HG02798 (cell line): Measurements from ENCODE around the gene PTBP1.
"Not testable (repeated sequence)": the region's sequence is repeated elsewhere in the genome, so short reads cannot be mapped to it uniquely, and the experiment has no call there.

Experiments
- ATAC-seq: cut with Tn5 transposase; IDR thresholded peaks from one replicate; pipeline ENCODE4 v1.9.1; 2021; ENCODE audit warnings: mild to moderate bottlenecking; ENCODE audit not compliant: unreplicated experiment, poor library complexity

The PTBP1 gene

DNA sequence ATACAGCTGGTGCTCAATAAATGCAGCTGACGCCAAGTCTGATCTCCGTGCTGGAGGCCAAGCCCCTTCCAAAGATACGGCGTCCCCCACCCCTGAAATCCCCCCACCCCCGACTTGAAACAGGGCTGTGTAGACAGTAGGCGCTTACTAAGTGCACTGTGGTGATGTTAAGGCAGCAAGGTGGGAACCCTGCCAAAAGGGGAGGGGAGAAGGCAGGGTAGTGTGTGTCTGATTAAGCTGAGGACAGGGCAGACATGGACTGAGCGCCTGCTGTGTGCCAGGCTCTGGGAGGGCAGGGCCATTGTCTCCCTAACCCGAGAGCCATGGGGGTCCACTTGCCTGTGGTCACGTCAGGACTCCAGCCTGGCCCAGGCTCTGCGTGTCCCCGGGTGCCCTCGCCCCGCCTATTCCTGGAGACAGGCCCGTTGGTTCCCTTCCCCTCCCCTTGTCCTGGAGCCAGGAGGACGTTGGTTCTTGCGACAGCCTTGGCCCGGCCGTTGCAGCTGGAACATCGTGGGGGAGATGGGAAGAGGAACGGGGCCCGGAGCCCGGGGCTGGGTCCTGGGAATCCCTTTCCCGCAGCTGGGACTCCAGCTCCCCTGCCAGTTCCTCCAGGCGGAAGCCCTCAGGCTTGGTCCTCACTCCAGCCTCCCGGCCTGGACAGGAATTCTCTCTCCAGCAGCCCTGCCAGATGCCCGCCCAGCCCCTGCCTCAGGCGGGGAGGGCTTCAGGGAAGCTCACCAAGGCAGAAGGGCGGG lies 53.1 kb downstream of the PTBP1 start:
- ATAC-seq: no peak

DNA sequence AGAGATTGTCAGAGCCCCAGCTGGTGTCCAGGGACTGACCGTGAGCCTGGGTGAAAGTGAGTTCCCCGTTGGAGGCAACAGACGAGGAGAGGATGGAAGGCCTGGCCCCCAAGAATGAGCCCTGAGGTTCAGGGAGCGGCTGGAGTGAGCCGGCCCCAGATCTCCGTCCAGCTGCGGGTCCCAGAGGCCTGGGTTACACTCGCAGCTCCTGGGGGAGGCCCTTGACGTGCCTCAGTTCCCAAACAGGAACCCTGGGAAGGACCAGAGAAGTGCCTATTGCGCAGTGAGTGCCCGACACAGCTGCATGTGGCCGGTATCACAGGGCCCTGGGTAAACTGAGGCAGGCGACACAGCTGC lies 53.7 kb downstream of the PTBP1 start:
- no peak for ATAC-seq

DNA sequence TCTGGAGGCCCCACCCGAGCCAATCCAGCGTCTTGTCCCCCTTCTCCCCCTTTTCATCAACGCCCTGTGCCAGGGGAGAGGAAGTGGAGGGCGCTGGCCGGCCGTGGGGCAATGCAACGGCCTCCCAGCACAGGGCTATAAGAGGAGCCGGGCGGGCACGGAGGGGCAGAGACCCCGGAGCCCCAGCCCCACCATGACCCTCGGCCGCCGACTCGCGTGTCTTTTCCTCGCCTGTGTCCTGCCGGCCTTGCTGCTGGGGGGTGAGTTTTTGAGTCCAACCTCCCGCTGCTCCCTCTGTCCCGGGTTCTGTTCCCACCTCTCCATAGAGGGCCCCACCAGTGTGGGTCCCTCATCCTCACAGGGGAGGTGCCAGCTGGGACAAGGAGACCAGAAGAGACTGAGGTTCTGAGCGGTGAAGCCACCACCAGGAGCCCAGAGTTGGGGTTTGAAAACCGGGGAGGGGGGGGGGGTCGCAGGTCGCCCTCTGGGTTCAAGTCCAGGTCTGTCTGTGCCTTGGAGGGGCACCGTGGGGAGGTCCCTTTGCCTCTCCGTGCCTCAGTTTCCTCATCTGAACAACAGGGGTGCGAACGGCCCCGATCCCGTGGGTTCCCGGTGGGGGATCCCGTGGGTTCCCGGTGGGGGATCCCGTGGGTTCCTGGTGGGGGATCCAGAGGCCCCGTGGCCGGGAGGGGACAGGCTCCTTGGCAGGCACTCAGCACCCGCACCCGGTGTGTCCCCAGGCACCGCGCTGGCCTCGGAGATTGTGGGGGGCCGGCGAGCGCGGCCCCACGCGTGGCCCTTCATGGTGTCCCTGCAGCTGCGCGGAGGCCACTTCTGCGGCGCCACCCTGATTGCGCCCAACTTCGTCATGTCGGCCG lies 55.1 kb downstream of the PTBP1 start, which contains the start of gene ELANE:
Gene ELANE, plus strand, starts transcription at position 168 of the 878 bp plus-strand sequence. Its CDS starts 26 bp downstream, at position 194.
- ATAC-seq: no peak

DNA sequence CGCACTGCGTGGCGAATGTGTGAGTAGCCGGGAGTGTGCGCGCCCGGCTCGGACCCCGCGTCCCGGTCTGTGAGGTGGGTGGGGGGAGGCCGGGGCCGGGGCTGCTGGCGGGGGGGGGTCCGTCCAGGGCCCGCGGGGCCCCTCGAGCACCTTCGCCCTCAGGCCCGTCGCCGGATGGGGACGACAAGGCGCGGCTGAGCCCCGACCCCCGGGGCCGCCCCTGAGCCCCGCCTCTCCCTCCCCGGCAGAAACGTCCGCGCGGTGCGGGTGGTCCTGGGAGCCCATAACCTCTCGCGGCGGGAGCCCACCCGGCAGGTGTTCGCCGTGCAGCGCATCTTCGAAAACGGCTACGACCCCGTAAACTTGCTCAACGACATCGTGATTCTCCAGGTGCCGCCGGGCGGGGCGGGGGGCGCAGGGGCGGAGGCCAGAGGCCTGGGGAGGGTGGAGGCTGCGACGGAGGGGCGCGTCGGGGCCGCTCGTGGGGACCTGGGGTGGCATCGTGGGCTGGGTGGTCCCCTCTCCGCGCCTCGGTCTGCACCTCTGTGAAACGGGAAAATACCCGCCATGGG lies 55.8 kb downstream of the PTBP1 start:
- no peak for ATAC-seq

DNA sequence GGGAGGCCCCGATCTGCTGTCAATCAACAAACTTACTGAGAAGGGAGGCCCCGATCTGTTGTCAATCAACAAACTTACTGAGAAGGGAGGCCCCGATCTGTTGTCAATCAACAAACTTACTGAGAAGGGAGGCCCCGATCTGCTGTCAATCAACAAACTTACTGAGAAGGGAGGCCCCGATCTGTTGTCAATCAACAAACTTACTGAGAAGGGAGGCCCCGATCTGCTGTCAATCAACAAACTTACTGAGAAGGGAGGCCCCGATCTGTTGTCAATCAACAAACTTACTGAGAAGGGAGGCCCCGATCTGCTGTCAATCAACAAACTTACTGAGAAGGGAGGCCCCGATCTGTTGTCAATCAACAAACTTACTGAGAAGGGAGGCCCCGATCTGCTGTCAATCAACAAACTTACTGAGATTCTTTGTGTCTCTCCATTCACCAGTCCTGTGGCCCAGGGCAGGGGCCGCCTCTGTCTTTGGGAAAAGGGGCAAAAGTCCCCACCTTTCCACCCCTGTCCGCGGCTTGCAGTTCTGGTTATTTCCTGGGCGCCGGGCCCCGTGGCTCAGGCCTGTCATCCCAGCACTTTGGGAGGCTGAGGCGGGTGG lies 56.5 kb downstream of the PTBP1 start:
- not testable (repeated sequence) for ATAC-seq

DNA sequence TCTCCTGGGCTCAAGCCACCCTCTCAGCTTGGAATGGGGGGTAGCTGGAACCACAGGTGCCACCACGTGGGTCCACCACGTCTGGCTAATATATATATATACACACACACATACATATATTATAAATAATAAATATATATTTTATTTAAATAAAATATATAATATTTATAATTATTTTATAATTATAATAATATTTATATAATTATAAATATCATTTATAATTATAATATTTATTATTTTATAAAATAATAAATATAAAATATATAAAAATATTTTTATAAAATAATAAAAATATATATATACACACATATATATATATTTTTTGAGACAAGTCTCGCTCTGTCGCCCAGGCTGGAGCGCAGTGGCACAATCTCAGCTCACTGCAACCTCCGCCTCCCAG lies 57.3 kb downstream of the PTBP1 start:
- no peak for ATAC-seq

DNA sequence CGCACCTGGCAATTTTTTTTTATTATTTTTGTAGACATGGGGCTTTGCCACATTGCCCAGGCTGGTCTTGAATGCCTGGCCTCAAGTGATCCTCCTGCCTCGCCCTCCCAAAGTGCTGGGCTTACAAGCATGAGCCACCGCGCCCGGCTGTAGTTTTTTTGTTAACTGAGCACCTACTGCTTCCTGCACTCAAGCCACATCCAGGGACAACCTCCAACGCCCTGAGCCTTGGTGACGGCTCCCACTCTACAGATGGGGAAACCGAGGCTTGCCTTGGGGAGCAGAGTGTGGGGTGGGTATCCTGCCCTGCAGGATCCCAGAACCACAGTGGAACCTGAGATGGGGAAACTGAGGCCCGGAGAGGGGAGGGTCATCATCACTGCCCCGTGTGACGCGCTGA lies 57.9 kb downstream of the PTBP1 start:
- ATAC-seq: no peak

DNA sequence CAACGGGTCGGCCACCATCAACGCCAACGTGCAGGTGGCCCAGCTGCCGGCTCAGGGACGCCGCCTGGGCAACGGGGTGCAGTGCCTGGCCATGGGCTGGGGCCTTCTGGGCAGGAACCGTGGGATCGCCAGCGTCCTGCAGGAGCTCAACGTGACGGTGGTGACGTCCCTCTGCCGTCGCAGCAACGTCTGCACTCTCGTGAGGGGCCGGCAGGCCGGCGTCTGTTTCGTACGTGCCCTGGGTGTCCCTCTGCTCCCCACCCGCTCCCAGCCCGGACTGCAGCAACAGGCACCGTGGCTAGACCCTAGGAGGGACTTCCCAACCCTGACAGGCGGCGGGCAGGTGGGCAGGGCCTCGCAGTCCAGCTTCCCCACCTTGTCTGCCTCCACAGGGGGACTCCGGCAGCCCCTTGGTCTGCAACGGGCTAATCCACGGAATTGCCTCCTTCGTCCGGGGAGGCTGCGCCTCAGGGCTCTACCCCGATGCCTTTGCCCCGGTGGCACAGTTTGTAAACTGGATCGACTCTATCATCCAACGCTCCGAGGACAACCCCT lies 58.4 kb downstream of the PTBP1 start:
- no peak for ATAC-seq

DNA sequence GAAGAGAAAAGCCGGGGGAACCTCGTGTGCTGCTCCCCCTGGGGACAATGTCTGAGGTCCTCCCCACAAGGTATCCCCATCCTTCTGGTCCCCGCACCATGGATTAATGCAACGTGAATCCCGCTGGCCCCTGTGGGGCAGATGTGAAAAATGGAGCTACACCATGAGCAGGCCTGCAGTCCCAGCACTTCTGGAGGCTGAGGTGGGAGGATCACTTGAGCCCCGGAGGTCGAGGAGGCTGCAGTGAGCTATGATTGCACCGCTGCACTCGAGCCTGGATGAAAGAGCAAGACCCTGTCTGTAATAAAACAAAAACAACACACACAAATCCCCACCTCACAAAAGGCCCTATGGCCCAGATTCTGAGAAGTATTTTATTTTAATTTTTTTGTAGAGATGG lies 61.0 kb downstream of the PTBP1 start:
- no peak for ATAC-seq

DNA sequence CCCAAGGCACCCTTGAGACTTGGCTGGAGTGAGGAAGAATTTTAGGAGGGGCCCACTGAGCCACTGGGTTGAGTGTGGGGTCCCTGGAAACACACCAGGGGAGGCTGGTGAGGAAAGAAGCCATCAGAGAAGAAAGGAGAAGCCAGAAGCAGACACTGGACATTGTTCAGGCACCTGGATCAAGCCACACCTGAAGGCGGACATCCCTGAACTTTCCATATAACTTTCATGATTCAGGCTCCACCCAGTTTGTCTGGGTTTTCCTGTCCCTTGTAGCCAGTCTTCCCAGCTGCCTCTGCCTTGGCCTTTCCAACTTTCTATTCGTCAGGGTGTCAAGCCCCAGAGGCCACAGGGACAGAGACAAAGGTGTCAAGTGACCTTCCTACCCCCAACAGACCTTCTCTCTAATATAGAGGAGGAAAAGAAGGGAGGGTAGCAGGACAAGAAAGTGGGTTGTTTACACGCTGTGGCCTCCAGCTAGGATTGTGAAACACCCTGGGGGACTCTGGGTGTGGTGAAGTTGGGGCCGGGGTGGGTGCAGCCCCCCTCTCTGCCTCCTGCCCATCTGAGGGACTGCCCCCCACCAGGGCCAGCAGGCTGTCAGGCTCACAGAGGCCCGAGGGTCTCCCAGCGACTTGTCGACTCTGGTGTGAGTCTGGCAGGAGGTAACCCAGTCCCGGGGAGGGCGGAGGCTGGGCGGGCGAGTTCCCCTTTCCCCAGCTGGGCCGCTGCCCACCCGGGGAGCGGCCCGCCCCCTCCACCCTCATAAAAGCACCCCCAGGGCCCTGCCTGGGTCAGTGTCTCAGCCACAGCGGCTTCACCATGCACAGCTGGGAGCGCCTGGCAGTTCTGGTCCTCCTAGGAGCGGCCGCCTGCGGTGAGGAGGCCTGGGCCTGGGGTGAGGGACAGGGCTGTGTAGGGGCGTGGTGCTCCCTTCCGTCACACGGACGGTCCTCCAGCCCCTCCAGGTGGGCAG lies 61.9 kb downstream of the PTBP1 start, which contains the start of gene CFD:
Gene CFD, plus strand, starts transcription at position 797 of the 976 bp plus-strand sequence. Its CDS starts 26 bp downstream, at position 823.
- no peak for ATAC-seq

DNA sequence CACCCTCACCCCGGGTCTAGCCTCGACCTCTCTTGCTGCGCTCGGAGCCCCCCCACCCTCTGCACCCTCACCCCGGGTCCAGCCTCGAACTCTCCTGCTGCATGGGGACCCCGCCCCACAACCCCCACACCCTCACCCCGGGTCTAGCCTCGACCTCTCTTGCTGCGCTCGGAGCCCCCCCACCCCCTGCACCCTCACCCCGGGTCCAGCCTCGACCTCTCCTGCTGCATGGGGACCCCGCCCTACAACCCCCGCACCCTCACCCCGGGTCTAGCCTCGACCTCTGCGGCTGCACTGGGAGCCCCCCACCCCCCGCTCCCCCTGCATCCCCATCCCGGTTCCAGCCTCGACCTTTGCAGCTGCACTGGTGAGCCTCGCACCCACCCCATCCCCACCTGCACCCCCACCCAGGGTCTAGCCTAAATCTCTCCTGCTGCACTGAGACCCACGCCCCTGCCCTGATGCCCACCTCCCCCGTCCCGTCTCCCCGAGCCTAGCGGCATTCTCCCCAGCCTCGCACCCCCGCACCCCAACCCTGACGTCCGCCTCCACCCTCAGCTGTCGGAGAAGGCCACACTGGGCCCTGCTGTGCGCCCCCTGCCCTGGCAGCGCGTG lies 64.0 kb downstream of the PTBP1 start:
- no peak for ATAC-seq
